Esophagus squamous epithelium (tissue), 5 donors: Measurements from ENCODE around the gene EFNA1. TPM values are rescaled to one million over a fixed set of nuclear protein-coding genes. Genes with fewer than 3 reads are reported as not detected.

Experiments
- DNase-seq: peaks from one replicate; lab custom pipeline; 2025; lab: John Stamatoyannopoulos, UW
- H3K27ac ChIP-seq, 4 donors: fragments of 200-600 bp; sonication (generic); one replicate each; pipeline ENCODE4 v1.5.1; 2016 to 2019; ENCODE audit warnings: mild to moderate bottlenecking in 1 of 4
- H3K27me3 ChIP-seq, 4 donors: fragments of 200-600 bp; sonication (generic); 1 replicate in 3 of 4; 2 replicates in 1 of 4; pipeline versions ENCODE4 v1.5.1 to v1.6.0; 2017 to 2021; ENCODE audit warnings: antibody characterized with exemption in 1 of 4
- H3K36me3 ChIP-seq, 3 donors: fragments of 200-600 bp; sonication (generic); one replicate each; pipeline ENCODE4 v1.5.1; 2016 to 2019
- H3K4me1 ChIP-seq, 3 donors: fragments of 200-600 bp; sonication (generic); one replicate each; pipeline ENCODE4 v1.5.1; 2017 to 2019
- H3K4me3 ChIP-seq, 4 donors: fragments of 200-600 bp; sonication (generic); 1 replicate in 3 of 4; 2 replicates in 1 of 4; pipeline ENCODE4 v1.5.1; 2016 to 2019; ENCODE audit warnings: mild to moderate bottlenecking in 2 of 4, moderate library complexity in 1 of 4
- H3K9me3 ChIP-seq, 3 donors: fragments of 200-600 bp; sonication (generic); one replicate each; pipeline ENCODE4 v1.5.1; 2016 to 2019
- CTCF ChIP-seq, 6 experiments: fragments of 450-650 bp in 4 of 6; fragments of 200-600 bp in 2 of 6; sonication (generic) in 2 of 6; IDR thresholded peaks; one replicate each; pipeline ENCODE4 v1.5.1; 2016 to 2019; ENCODE audit warnings: antibody characterized with exemption in 6 of 6, mild to moderate bottlenecking in 4 of 6, moderate library complexity in 4 of 6
- POLR2A ChIP-seq, 4 donors: fragments of 450-650 bp; IDR thresholded peaks; one replicate each; pipeline ENCODE4 v1.6.1; 2017; ENCODE audit warnings: antibody characterized with exemption in 4 of 4, mild to moderate bottlenecking in 4 of 4, moderate library complexity in 3 of 4
- WGBS, 2 donors: methylation state at CpG; one replicate each; pipeline ENCODE4 v1.1.5; 2018; 5-methylcytosine and 5-hydroxymethylcytosine counted together
- intact Hi-C: fragments of 100-400 bp; cut with DNase I; formaldehyde crosslinking; loops from one replicate; pipeline ENCODE4 v1.15.0; 2022
- total RNA-seq, 4 donors: library from RNA; depleted of rRNA; stranded (reverse); fragments of >200 nt; gene quantifications; one replicate each; pipeline ENCODE4 v1.1.0, GENCODE V29; 2016
- donor health status: DM: yes; HTN: yes; CAD: no.

The EFNA1 gene
- total RNA-seq, 4 donors from 2014 or later: 30.2 to 42.9 (median 31.0) TPM

GRCh38 chr1:155136748-155137147 lies 9.1 kb downstream of the EFNA1 start:
- 0 to 11% methylated on average over 4 to 6 of the region's 6 CpGs for WGBS, 2 donors
- TF ChIP-seq POLR2A (IDR thresholded peaks at IDR 0.05) (no peak), CTCF (IDR thresholded peaks at IDR 0.05) (peak in 1 of 6 experiments; percentile 17)

GRCh38 chr1:155137154-155137949 lies 9.7 kb downstream of the EFNA1 start:
- intact Hi-C loops: no loop called here
- no peak for TF ChIP-seq POLR2A (IDR thresholded peaks at IDR 0.05)
- no peak for TF ChIP-seq CTCF (IDR thresholded peaks at IDR 0.05)
- no peaks in the 10 kb centered on the region for H3K9me3 ChIP-seq
- DNase-seq: no peak
- peak overlapping the region; percentile 97 to 100 (median 99) for H3K27ac ChIP-seq
- peaks cover 25 to 78% (median 44%) of the 10 kb centered on the region in 3 donors for H3K4me1 ChIP-seq
- H3K36me3 ChIP-seq: peaks cover 12 to 40% (median 15%) of the 10 kb centered on the region in 3 donors
- no peaks in the 10 kb centered on the region for H3K27me3 ChIP-seq
- 89 to 91% methylated on average over 4 to 6 of the region's 6 CpGs for WGBS, 2 donors
- H3K4me3 ChIP-seq: peak overlapping the region in 2 of 4 donors; percentile 77 to 85

More at GRCh38 chr1:155136748-155137147, 9.1 kb downstream of the EFNA1 start:
- intact Hi-C loops: no loop called here
- peaks cover 15 to 46% (median 16%) of the 10 kb centered on the region in 3 donors for H3K36me3 ChIP-seq
- no peaks in the 10 kb centered on the region for H3K9me3 ChIP-seq
- H3K27ac ChIP-seq: peak overlapping the region; percentile 97 to 100 (median 99)
- peaks cover 25 to 84% (median 50%) of the 10 kb centered on the region in 3 donors for H3K4me1 ChIP-seq
- H3K27me3 ChIP-seq: no peaks in the 10 kb centered on the region
- DNase-seq: no peak
- H3K4me3 ChIP-seq: peak overlapping the region; percentile 55 to 85 (median 76)

- Histone ChIP-seq H3K27me3 (no peaks in the 10 kb centered on the region), H3K9me3 (no peaks in the 10 kb centered on the region), H3K27ac (peak within 1 kb of the TSS; percentile 87 to 95 (median 92)), H3K4me1 (peaks cover 8 to 51% (median 19%) of the 10 kb centered on the region in 3 donors), H3K36me3 (peaks cover 0 to 15% (median 0%) of the 10 kb centered on the region in 3 donors), H3K4me3 (peak within 1 kb of the TSS; percentile 61 to 91 (median 82))
- DNase-seq: peak; percentile 65
- intact Hi-C loops: no loop called here
- WGBS, 2 donors: 1 to 2% methylated on average over 27 to 30 of the region's 42 CpGs
- TF ChIP-seq CTCF (IDR thresholded peaks at IDR 0.05) (peak in 1 of 6 experiments; percentile 9), POLR2A (IDR thresholded peaks at IDR 0.05) (peak in 3 of 4 donors; percentile 59 to 76 (median 65))
Measured at GRCh38 chr1:155139895-155140629, 12.4 kb downstream of the EFNA1 start, which contains the start of gene DPM3. TSS of gene DPM3 (minus strand) at chr1:155140531. CDS start at chr1:155140240, 291 bp downstream.

GRCh38 chr1:155140630-155140953 lies 12.9 kb downstream of the EFNA1 start:
- no peak for DNase-seq
- H3K4me3 ChIP-seq: peak overlapping the region; percentile 61 to 91 (median 82)

More at GRCh38 chr1:155140630-155140953, 12.9 kb downstream of the EFNA1 start:
- peaks cover 0 to 15% (median 0%) of the 10 kb centered on the region in 3 donors for H3K36me3 ChIP-seq
- H3K4me1 ChIP-seq: peaks cover 8 to 46% (median 19%) of the 10 kb centered on the region in 3 donors
- 6 to 7% methylated on average over 5 to 7 of the region's 11 CpGs for WGBS, 2 donors
- H3K9me3 ChIP-seq: no peaks in the 10 kb centered on the region
- H3K27me3 ChIP-seq: no peaks in the 10 kb centered on the region
- peak in 1 of 4 donors; percentile 3 for TF ChIP-seq POLR2A (IDR thresholded peaks at IDR 0.05)
- TF ChIP-seq CTCF (IDR thresholded peaks at IDR 0.05): peak in 1 of 6 experiments; percentile 20
- intact Hi-C loops: no loop called here
- peak overlapping the region; percentile 87 to 95 (median 92) for H3K27ac ChIP-seq
